Esophagus (tissue), 2 donors: ENCODE measurements around the gene LAMA5. TPM values are rescaled to one million over a fixed set of nuclear protein-coding genes. Genes with fewer than 3 reads are reported as not detected.

Source experiments
- H3K27ac ChIP-seq, 2 donors: one replicate each; pipeline ENCODE4 v1.5.1; 2013; ENCODE audit warnings: low read depth in 2 of 2, mild to moderate bottlenecking in 2 of 2, inconsistent platforms in 1 of 2, low read length in 1 of 2, moderate library complexity in 1 of 2
- H3K27me3 ChIP-seq, 2 donors: one replicate each; pipeline ENCODE4 v1.6.1; 2013; ENCODE audit warnings: low read length in 2 of 2, control low read depth in 1 of 2, mild to moderate bottlenecking in 1 of 2; ENCODE audit not compliant: insufficient read depth in 2 of 2, control insufficient read depth in 1 of 2
- H3K36me3 ChIP-seq, 2 donors: one replicate each; pipeline ENCODE4 v1.6.1; 2013; ENCODE audit warnings: low read length in 1 of 2; ENCODE audit not compliant: control insufficient read depth in 2 of 2, insufficient read depth in 2 of 2
- H3K4me1 ChIP-seq, 2 donors: one replicate each; pipeline ENCODE4 v1.6.1; 2013; ENCODE audit warnings: low read length in 1 of 2; ENCODE audit not compliant: control insufficient read depth in 2 of 2, insufficient read depth in 2 of 2
- H3K4me3 ChIP-seq, 2 donors: one replicate each; pipeline ENCODE4 v1.5.1; 2013; ENCODE audit warnings: low read length in 2 of 2, mild to moderate bottlenecking in 2 of 2, low read depth in 1 of 2, moderate library complexity in 1 of 2
- H3K9me3 ChIP-seq, 2 donors: one replicate each; pipeline ENCODE4 v1.6.1; 2013; ENCODE audit warnings: mild to moderate bottlenecking in 2 of 2, low read depth in 1 of 2, low read length in 1 of 2, moderate library complexity in 1 of 2; ENCODE audit not compliant: control insufficient read depth in 2 of 2, insufficient read depth in 1 of 2
- WGBS, 2 donors: extraction: QIAGEN DNeasy Blood & Tissue Kit; methylation state at CpG; one replicate each; pipeline ENCODE4 v1.1.7; 2013; 5-methylcytosine and 5-hydroxymethylcytosine counted together
- polyA plus RNA-seq, 2 donors: library from polyadenylated mRNA; stranded (reverse); fragments of 200-250 nt; gene quantifications; one replicate each; pipeline ENCODE4 v1.2.3, GENCODE V29; 2013
- donor health status: healthy with polysubstance abuse.
- donor health status: Bipolar disorder and iron deficiency.

LAMA5 gene
- polyA plus RNA-seq, 2 donors = 79.9 to 329 TPM

DNA sequence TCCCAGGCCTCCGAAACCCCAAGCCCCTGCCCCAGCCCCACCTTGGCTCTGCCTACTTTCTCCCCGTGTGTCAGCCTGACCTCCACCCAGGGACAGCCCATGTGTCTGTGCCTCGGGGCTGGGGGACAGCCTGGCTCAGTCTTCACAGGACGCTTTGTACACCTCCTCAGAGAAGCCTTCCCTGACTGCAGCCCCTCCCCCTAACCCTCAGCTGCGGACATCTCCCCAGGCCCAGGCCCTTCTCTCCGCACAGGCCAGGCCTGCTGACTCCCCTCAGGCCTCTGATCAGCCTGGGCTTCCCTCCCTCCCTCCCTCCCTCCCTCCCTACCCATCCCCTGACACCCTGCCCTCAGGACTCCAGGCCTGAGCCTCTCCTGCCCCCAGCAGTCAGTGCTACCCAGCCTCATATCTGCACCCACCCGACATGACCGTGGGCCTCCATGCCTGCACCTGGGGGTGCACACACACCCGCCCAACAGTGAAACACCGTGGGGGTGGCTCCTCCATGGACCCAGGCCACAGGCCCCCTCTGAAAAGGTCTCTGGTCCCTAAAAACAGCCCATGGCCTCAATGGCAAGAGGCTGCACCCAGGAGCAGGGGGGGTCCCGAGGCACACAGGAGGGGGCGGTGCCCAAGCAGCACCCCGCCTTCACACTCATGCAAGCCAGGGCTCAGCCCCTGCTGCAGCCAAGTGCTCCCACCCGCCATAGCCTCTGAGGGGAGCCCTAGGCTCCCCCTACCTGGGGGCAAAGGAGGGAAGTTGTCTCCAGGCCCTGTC lies 12.9 kb downstream of the LAMA5 start:
- WGBS, 2 donors = 49 to 63% methylated on average over 14 of the region's 14 CpGs
- peaks cover 29 to 77% of the 10 kb centered on the region in 2 donors for H3K4me1 ChIP-seq
- peaks cover 0 to 2% of the 10 kb centered on the region in 2 donors for H3K9me3 ChIP-seq
- H3K27ac ChIP-seq = peak overlapping the region; percentile 75 to 86
- no peak overlapping the region for H3K4me3 ChIP-seq
- H3K27me3 ChIP-seq = no peaks in the 10 kb centered on the region
- peaks cover 2 to 15% of the 10 kb centered on the region in 2 donors for H3K36me3 ChIP-seq

DNA sequence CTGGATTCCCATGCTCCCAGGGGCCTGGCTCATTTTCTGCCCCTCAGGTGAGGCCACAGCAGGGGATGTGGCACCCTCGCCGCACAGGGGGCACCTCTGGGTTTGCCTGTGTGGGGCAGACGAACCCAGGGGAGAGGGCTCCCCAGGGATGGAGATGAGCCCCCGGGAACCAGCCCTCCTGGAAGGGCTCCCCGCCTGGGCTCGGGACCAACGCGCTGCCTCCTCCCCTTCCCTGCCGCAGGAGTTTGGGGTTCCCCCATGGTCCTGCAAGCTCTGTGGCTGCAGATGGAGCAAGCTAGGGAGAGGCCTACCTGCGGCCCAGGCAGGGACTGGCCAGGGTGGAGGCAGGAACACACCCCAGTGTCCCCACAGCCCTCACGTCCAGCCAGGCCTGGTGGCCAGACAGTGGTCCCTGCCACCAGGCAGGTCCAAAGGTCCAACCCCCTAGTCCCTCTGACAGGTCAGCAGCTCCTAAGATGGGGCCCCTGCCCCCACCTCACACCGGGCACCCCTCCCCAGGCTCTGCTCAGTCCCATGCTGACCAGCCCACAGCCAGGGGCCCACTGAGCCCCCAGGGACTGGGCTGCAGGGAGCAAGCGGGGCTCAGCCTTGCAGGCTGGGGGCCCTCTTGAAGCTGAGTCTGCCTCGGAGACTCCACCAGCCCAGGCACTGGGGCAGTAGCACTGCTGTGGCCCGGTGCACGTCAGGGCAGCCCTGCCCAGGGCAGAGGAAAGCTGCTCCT lies 13.7 kb downstream of the LAMA5 start:
- WGBS, 2 donors = 60 to 66% methylated on average over 15 to 16 of the region's 16 CpGs

DNA sequence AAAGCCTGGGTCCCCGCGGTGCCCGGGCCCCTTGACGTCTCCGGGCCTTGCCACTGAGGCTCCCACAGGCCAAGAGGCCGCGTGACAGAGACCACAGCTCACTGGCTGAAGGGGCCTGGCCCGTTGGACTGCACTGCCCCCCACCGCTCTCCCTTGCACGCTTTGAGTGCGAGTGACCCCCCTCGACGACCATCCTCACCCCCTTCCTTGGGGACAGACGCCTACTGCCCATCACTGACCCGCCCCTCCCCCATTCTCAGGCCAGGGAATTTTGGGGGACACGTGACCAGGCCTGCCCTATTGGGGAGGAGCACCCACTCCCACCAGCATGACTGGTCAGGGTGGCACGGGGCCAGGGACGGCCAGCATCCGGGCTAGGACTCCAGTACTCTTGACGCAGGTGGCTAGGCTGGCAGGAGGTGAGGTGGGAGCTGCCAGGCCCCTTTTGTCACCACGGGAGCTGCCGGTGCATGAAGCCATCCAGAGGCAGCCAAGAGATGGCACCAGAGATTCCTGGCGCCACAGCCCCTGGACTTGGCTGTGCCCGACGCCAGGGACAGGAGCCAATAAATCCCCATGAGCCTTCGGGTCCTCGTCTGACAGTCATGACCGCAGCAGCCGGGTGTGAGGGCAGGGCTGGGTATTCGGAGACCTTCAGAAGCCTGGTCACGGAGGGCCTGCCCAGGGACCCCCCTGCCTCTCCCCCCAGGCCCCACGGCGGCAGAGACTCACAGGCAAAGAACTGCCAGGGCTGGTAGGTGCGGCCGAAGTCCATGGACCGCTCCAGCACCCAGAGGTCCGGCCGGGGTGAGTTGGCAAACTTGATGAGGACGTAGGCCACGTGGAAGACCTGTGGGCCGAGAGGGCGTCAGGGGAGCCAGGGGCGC lies 14.5 kb downstream of the LAMA5 start:
- H3K36me3 ChIP-seq = peaks cover 2 to 16% of the 10 kb centered on the region in 2 donors
- H3K27ac ChIP-seq = peak overlapping the region; percentile 68 to 72
- H3K4me1 ChIP-seq = peaks cover 26 to 61% of the 10 kb centered on the region in 2 donors
- H3K27me3 ChIP-seq = no peaks in the 10 kb centered on the region
- H3K9me3 ChIP-seq = peaks cover 0 to 2% of the 10 kb centered on the region in 2 donors
- no peak overlapping the region for H3K4me3 ChIP-seq
- 46 to 58% methylated on average over 32 to 43 of the region's 43 CpGs for WGBS, 2 donors

More for the DNA sequence above, 13.7 kb downstream of the LAMA5 start:
- Histone ChIP-seq H3K9me3 (peaks cover 0 to 2% of the 10 kb centered on the region in 2 donors), H3K27me3 (no peaks in the 10 kb centered on the region), H3K4me3 (no peak overlapping the region), H3K27ac (peak overlapping the region; percentile 68 to 72), H3K4me1 (peaks cover 27 to 69% of the 10 kb centered on the region in 2 donors), H3K36me3 (peaks cover 2 to 15% of the 10 kb centered on the region in 2 donors)

DNA sequence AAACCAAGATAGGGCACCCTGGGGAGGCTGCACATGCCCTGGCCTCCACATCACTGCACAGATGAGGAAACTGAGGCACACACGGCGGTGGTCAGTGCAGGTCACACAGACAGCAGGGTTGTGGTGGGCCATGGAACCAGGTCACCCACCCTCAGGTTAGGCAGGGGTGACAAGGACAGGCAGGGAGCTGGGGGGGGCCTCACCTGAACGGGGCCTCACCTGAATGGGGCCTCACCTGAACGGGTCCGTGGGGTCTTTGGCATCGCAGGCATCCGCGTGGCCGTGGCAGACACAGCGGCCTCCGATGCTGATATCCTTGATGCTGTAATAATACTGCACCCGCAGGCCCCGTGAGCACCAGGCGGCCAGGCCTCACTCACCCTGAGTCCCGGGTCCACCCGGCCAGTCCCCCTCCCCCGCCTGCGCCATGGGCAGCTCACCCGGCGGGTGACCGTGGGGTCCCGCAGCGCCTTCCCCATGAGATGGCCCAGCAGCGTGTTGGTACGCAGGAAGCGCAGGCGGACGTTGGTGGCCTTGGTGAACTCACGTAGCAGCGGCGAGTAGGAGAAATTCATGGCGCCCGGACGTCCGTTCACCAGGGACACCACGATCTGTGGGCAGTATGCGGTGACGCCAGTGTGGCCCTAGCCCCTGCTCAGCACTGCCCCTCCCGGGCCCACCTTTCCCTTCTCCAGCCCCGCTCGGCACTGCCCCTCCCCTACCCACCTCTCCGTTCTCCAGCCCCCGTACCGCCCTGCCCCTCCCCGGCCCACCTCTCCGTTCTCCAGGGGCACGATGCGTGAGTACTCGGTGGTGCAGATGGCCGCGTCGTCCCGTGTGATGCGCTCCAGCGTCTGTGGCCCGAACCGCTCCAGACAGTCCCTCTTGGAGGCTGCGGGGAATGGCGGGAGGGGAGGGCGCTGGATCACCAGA lies 15.4 kb downstream of the LAMA5 start:
- Histone ChIP-seq H3K27ac (peak overlapping the region; percentile 89 to 93), H3K36me3 (peaks cover 2 to 18% of the 10 kb centered on the region in 2 donors), H3K4me3 (no peak overlapping the region), H3K4me1 (peaks cover 20 to 53% of the 10 kb centered on the region in 2 donors), H3K27me3 (no peaks in the 10 kb centered on the region), H3K9me3 (peaks cover 0 to 2% of the 10 kb centered on the region in 2 donors)
- WGBS, 2 donors = 75 to 82% methylated on average over 60 of the region's 60 CpGs

DNA sequence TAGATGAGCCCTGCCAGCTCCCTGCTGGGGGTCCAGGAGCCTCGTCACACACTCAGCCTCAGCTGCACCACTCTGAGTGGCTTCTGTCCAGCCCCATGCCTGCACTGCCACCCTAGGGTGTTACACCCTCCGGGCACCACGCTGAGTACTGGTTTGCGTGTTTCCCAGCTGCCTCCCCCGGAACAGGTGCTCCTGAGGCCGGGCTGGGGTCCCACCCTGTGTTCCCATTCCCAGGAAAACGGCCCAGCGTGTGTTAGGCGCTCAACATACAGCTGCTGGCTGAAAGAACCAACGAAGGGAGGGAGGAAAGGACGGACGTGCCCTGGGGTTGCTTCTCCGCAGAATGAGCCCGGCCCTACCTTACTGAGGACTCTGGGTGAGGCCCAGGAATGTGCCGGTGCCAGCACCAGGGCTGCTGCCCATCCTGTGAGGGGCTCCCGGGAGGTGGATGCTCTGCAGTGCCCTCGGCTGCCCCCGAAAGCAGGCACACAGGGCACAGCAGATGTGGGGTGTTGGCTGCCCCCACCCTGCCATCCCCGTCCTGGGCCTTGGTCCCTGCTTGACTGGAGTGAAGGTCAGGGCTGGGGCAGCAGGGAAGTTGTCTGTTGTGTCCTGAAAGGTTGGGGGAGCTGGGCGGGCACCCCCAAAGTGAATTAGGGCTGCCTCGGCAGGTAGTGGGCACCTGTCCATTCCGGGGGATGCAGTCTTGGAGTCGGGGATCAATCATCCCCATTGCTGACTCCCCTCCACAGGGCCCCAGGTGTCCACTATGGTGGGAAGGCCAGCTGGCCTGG lies 16.3 kb downstream of the LAMA5 start:
- WGBS, 2 donors = 47 to 65% methylated on average over 23 of the region's 23 CpGs
- peaks cover 0 to 2% of the 10 kb centered on the region in 2 donors for H3K9me3 ChIP-seq
- peaks cover 2 to 24% of the 10 kb centered on the region in 2 donors for H3K36me3 ChIP-seq
- peaks cover 17 to 45% of the 10 kb centered on the region in 2 donors for H3K4me1 ChIP-seq
- no peak overlapping the region for H3K4me3 ChIP-seq
- peak overlapping the region; percentile 89 to 93 for H3K27ac ChIP-seq
- no peaks in the 10 kb centered on the region for H3K27me3 ChIP-seq

DNA sequence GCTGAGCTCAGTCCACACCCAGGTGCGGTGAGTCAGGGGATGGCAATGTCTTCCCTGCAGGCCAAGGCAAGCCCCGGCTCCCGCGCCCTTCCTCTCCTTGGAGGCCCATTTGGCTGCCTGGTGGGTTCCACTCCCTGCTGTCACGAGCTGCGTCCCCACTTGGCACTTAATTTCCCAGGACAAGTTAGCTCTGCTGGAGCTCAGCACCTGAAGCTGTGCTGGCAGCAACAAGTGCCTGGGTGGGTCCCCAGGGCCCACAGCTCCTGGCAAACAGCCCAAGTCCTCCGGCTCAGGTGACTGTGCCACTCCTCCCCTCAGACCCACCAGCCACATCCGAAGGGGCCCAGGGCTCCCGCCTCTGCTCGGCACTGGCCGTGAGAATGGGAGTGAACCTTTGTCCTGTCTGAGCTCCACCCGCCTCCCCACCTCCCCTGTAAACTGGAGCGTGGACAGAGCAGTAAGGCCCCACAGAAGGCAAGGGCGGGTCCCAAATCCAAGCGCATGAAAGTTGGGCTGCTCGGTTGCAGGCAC lies 16.9 kb downstream of the LAMA5 start:
- Histone ChIP-seq H3K36me3 (peaks cover 2 to 27% of the 10 kb centered on the region in 2 donors), H3K27ac (peak overlapping the region; percentile 89 to 93), H3K4me1 (peaks cover 13 to 39% of the 10 kb centered on the region in 2 donors), H3K9me3 (peaks cover 0 to 2% of the 10 kb centered on the region in 2 donors), H3K4me3 (peak overlapping the region in 1 of 2 donors; percentile 2), H3K27me3 (no peaks in the 10 kb centered on the region)
- WGBS, 2 donors = 42 to 62% methylated on average over 16 of the region's 16 CpGs

DNA sequence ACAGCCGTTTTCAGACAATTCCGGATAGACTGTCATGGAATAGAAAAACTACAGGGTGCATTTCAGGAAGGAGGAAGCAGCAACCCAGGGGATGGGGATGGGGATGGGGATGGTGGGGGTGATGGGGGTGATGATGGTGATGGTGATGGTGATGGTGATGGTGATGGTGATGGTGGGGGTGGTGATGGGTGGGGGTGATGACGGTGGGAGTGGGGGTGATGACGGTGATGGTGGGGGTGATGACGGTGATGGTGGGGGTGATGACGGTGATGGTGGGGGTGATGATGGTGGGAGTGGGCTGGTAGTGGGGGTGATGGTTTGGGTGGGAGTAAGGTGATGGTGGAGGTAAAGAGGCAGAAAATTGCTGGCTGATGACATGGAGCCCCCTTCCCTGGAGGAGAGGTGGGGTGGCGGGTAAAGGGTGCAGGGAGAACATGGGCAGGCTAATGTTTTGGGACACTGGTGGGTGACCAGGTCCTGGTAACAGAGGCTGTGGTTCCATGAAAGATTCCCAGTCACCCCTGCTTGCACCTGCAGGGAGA lies 17.5 kb downstream of the LAMA5 start:
- no peaks in the 10 kb centered on the region for H3K27me3 ChIP-seq
- peaks cover 0 to 2% of the 10 kb centered on the region in 2 donors for H3K9me3 ChIP-seq
- H3K4me1 ChIP-seq = peaks cover 9 to 34% of the 10 kb centered on the region in 2 donors
- H3K27ac ChIP-seq = peak overlapping the region; percentile 70 to 93
- 63 to 73% methylated on average over 6 to 7 of the region's 7 CpGs for WGBS, 2 donors
- peaks cover 2 to 27% of the 10 kb centered on the region in 2 donors for H3K36me3 ChIP-seq
- H3K4me3 ChIP-seq = no peak overlapping the region
